Measurements from ENCODE around the gene SCART1. TPM values are rescaled to one million over a fixed set of nuclear protein-coding genes. Genes with fewer than 3 reads are reported as not detected.
"Not testable (repeated sequence)": the region's sequence is repeated elsewhere in the genome, so short reads cannot be mapped to it uniquely, and the experiment has no call there.

Gene SCART1
- total RNA-seq, 2 donors from 2014 or later: 10.6 to 12.1 TPM

DNA sequence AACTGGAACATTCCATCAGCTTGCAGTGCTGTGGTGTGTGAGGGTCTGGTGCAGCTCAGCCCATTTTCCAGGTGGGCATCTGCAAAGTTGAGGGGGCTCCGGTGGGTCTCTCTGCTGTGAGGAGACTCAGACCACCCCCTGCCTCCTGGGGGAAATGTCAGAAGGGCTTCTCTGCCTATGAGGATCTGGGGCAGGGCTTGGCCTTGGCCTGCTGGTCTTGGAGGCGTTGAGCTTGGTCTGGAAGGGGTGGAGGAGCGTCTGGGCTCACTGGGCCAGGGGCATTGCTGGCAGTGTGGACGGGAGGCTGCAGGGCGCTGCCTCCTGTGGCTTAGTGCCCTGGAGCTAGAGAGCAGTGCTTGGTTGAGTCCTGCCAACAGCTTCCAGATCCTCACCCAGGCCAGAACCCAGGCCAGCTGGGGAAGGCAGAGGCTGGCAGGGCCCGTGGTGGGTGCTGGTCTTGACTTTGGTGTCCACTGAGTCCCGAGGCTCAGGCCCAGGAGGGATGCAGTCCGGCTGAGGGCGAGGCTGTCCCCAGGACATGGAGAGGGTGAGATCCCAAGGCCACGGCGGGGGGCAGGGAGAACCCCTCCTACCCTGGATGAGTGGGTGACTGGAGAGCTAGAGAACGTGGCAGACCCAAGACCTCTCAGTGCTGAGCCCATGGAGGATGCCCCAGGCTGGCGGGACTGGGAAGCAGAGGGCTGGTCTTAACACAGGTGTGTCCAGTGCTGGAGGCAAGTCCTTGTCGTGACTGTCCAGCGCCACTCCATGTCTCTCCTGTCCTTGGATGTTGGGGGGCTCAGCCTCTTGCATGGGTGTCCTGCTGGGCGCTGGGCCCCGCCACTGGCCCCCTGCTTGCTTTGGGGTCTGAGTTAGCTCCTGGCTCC is 32.2 kb upstream of the SCART1 start:
- Histone ChIP-seq H3K36me3 (peaks cover 21% of the 10 kb centered on the region), H3K4me3 (no peak overlapping the region), H3K27ac (no peak overlapping the region), H3K27me3 (replicated peaks; ENCODE audit: insufficient read depth) (no peaks in the 10 kb centered on the region), H3K4me1 (ENCODE audit: control insufficient read depth in 1 of 2, low read depth in 2 of 2) (peaks cover 0 to 7% of the 10 kb centered on the region in 2 donors), H3K9me3 (no peaks in the 10 kb centered on the region)
- DNase-seq (ENCODE audit: low spot score) (no peak), ATAC-seq (ENCODE audit: insufficient number of reproducible peaks, low FRiP score, low read depth) (no peak)
- TF ChIP-seq, protein P1, sequence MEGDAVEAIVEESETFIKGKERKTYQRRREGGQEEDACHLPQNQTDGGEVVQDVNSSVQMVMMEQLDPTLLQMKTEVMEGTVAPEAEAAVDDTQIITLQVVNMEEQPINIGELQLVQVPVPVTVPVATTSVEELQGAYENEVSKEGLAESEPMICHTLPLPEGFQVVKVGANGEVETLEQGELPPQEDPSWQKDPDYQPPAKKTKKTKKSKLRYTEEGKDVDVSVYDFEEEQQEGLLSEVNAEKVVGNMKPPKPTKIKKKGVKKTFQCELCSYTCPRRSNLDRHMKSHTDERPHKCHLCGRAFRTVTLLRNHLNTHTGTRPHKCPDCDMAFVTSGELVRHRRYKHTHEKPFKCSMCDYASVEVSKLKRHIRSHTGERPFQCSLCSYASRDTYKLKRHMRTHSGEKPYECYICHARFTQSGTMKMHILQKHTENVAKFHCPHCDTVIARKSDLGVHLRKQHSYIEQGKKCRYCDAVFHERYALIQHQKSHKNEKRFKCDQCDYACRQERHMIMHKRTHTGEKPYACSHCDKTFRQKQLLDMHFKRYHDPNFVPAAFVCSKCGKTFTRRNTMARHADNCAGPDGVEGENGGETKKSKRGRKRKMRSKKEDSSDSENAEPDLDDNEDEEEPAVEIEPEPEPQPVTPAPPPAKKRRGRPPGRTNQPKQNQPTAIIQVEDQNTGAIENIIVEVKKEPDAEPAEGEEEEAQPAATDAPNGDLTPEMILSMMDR (IDR thresholded peaks at IDR 0.05): no peak

DNA sequence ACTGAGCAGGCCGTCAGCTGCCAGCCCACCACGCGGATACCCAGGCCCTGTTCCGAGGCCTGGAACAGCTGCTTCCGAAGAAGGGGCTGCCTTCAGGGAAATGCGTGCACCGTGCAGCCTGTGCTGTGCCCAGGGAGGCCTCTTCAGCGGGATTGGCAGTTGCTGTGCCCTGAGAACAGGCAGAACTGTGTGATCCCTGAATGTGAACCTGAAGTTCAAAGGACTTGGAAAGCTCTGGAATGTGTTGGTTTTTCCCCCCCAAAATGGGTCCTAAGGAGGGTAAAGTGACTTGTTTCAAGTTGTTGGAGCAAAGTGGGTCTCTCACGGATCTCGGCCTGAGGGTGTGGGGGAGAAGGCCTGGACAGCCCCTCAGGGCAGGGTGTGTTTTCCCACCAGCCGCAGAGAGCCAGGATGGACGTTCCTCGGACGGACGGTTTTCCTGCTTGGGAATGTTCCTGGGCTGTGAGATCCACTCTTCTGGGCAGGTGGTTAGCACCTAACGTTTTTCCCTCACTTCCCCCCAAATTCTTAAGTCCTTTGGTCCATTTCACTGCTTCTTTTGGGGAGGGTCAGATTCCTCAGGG is 31.4 kb upstream of the SCART1 start:
- peaks cover 0 to 7% of the 10 kb centered on the region in 2 donors for H3K4me1 ChIP-seq (ENCODE audit: control insufficient read depth in 1 of 2, low read depth in 2 of 2)
- H3K36me3 ChIP-seq: peaks cover 21% of the 10 kb centered on the region
- TF ChIP-seq, protein P1 (IDR thresholded peaks at IDR 0.05): no peak

DNA sequence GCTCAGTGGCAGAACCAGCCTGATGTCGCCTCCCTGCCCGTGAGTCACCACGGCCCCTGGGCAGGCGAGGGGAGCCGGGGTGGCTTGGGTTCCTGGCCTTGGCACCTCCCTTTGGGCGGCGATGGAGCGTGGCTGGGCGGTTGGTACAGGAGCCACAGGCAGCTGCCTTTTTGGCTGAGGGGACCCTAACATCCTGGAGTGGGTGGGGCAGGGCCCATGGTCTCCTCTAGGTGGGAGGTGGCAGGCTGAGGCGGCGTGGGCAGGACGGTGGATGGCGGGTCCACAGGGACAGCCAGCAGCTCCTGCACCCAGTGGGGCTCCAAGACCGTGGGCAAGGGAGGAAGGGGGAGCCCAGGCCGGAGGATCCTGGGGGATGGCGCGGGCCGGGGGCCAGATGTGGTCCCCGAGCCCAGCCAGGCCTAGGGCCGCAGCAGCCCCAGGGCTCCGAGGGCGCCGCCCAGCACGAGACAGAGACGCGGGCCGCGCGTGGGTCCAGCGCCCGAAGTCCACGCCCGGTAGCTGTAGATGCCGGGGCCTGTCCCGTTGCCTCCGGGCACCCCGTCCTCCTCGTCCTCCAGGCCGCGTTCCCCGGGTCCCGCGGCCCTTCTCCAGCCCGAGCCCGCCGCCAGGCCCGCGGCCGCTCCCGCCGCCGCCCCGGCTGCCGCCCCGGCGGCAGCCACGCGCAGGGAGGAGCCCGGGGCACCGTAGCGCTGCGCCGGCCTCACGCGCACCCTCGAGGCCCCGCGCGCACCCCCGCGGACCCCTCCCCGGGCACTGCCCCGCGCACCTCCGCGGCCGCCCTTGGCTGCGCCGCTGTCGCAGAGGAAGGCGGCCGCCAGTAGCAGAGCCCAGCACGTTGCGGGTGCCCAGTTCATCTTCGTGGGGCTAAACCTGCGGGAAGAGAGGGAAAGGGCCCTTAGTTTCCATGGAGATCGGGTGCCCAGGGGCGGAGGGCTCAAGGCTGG is 30.7 kb upstream of the SCART1 start:
- ATAC-seq (ENCODE audit: insufficient number of reproducible peaks, low FRiP score, low read depth): no peak

More for the DNA sequence above, 31.4 kb upstream of the SCART1 start:
- Histone ChIP-seq H3K9me3 (no peaks in the 10 kb centered on the region), H3K27me3 (replicated peaks; ENCODE audit: insufficient read depth) (no peaks in the 10 kb centered on the region), H3K4me3 (no peak overlapping the region), H3K27ac (no peak overlapping the region)
- ATAC-seq (ENCODE audit: insufficient number of reproducible peaks, low FRiP score, low read depth) (no peak), DNase-seq (ENCODE audit: low spot score) (no peak)

DNA sequence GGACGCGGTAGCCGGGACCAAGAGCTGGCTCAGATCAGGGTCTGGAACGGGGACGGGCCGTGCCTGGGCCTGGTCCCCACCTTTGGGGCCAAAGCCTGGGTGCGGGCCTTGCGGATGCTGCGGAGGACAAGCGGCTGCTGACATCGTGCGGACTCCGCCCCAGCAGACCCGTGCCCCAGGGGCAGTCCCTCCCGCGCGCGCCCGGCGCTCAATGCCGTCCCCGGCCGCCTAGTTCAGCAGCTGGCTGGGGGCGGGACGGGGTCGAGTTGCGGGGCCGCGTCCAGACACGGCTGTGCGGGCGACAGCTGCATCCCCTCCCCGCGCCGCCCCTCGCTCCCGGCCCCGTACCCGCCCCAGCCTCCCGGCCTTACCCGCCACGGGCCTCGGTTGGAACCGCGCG is 29.6 kb upstream of the SCART1 start:
- H3K36me3 ChIP-seq: peaks cover 21% of the 10 kb centered on the region
- H3K27me3 ChIP-seq (replicated peaks; ENCODE audit: insufficient read depth); ATAC-seq (ENCODE audit: insufficient number of reproducible peaks, low FRiP score, low read depth); H3K27ac ChIP-seq; H3K4me1 ChIP-seq (ENCODE audit: control insufficient read depth in 1 of 2, low read depth in 2 of 2); H3K4me3 ChIP-seq; H3K9me3 ChIP-seq; DNase-seq (ENCODE audit: low spot score): not testable (repeated sequence)

More for the DNA sequence above, 30.7 kb upstream of the SCART1 start:
- Histone ChIP-seq H3K27ac (no peak overlapping the region), H3K4me1 (ENCODE audit: control insufficient read depth in 1 of 2, low read depth in 2 of 2) (peaks cover 0 to 7% of the 10 kb centered on the region in 2 donors), H3K36me3 (peaks cover 21% of the 10 kb centered on the region), H3K27me3 (replicated peaks; ENCODE audit: insufficient read depth) (no peaks in the 10 kb centered on the region), H3K9me3 (no peaks in the 10 kb centered on the region), H3K4me3 (no peak overlapping the region)
- DNase-seq (ENCODE audit: low spot score): no peak
- TF ChIP-seq, protein P1 (IDR thresholded peaks at IDR 0.05): no peak

DNA sequence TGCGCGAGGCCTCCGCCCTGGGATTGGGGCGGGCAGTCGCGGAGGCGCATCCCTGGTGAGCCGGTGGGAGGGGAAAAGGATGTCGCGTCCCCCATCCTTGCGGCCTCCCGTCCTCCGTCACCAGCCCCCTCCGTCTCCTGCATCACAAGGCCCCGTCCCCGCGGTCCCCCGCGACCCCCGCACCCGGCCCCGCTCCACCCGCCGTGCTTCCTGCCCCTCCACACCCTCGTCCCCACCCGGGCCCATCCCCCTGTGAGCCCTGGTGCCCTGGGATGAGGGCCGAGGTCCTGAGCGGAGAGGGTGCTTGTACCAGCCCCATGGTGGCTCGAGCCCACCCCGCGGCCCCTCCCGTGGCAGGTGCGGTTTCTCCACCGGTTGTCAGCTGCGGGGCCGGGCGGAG is 29.1 kb upstream of the SCART1 start, which contains the start of gene SPRN:
Gene SPRN, minus strand, starts transcription at position 25 of the 400 bp plus-strand sequence. CDS start 944 bp downstream, outside the sequence.
- H3K9me3 ChIP-seq; DNase-seq (ENCODE audit: low spot score); H3K4me1 ChIP-seq (ENCODE audit: control insufficient read depth in 1 of 2, low read depth in 2 of 2); H3K27ac ChIP-seq; H3K4me3 ChIP-seq; ATAC-seq (ENCODE audit: insufficient number of reproducible peaks, low FRiP score, low read depth); H3K27me3 ChIP-seq (replicated peaks; ENCODE audit: insufficient read depth): not testable (repeated sequence)
- H3K36me3 ChIP-seq: peaks cover 16% of the 10 kb centered on the region

DNA sequence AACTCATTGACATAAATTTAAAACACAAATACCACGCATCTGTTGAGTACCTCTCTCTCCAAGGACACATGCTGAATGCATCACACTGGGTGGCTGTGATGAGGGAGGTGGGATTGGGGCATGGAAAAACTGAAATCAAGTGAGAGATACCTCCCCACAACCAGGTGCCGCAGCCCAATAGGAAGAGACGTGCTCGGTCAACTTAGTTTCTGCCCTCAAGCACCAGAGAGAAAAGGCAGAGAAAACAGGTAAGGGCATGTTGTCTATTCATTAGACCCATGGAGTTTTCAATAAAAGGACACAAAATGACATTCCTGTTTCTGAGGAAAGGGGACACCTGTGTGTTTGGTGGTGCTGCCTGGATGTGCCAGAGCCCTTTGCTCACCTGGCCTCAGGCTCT is 24.2 kb upstream of the SCART1 start:
- not testable (repeated sequence) for ATAC-seq (ENCODE audit: insufficient number of reproducible peaks, low FRiP score, low read depth); H3K27ac ChIP-seq

DNA sequence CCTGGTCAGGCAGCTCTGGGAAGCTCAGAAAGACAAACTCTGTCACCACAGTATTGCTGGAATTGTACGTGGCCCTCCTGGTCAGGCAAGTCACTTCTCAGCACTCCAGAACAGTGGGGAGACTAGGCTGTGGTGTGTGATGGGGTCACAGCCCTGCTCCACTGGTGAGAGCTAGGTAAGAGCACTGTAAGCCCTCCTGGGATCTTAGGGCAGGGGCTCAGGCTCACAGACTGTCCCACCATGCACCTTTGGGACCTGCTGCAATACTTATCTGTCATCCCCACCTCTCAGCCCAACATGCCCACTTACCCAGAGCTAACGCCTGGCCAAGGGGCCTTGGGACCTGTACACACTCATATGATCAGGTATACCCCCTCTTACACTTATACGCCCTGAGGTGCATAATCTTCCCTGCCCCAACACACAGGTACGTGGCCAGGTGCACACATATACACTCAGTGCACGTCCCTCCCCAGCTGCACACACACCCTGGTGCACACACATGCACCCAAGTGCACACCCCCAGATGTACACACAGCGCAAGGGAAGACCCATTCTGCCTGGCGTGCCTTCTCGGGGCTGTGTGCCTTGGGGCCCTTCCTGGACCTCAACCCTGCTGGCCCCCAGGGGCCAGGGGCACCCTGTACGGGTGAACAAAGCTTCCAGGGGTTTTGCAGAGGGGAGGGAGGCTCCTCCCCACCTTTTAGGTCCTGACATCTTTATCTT is 21.7 kb upstream of the SCART1 start:
- H3K4me3 ChIP-seq; H3K4me1 ChIP-seq (ENCODE audit: control insufficient read depth in 1 of 2, low read depth in 2 of 2); H3K27me3 ChIP-seq (replicated peaks; ENCODE audit: insufficient read depth); ATAC-seq (ENCODE audit: insufficient number of reproducible peaks, low FRiP score, low read depth); DNase-seq (ENCODE audit: low spot score); H3K27ac ChIP-seq; H3K9me3 ChIP-seq; H3K36me3 ChIP-seq: not testable (repeated sequence)

More for the DNA sequence above, 24.2 kb upstream of the SCART1 start:
- H3K4me1 ChIP-seq (ENCODE audit: control insufficient read depth in 1 of 2, low read depth in 2 of 2); DNase-seq (ENCODE audit: low spot score); H3K9me3 ChIP-seq; H3K4me3 ChIP-seq; H3K27me3 ChIP-seq (replicated peaks; ENCODE audit: insufficient read depth); H3K36me3 ChIP-seq: not testable (repeated sequence)

DNA sequence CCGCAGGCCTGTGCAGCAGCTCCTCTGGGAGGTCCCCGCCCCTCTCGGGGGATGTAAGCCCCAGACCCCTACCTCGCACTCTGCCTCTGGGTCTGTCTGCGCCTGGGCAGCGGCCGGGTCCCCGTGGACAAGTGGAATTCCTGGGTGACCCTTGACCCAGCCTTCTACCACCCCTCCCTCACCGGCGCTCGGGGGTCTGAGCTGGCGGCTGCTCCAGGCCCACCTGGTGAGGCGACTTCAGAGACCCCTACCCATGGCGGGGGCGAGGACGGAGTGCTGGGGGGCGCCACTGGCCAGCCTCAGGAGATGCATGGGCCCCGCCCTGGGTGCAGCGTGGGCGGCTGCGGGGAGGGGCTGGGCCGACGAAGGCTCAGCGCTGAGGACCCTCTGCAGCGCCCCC is 21.0 kb upstream of the SCART1 start:
- not testable (repeated sequence) for H3K9me3 ChIP-seq; H3K36me3 ChIP-seq; H3K4me3 ChIP-seq; ATAC-seq (ENCODE audit: insufficient number of reproducible peaks, low FRiP score, low read depth); H3K4me1 ChIP-seq (ENCODE audit: control insufficient read depth in 1 of 2, low read depth in 2 of 2); H3K27me3 ChIP-seq (replicated peaks; ENCODE audit: insufficient read depth); H3K27ac ChIP-seq; DNase-seq (ENCODE audit: low spot score)
